GM18868 (cell line): ENCODE results near the gene TMEM38B.

Experiments used
- ATAC-seq: cut with Tn5 transposase; IDR thresholded peaks from one replicate; pipeline ENCODE4 v1.9.1; 2021; ENCODE audit warnings: mild to moderate bottlenecking, moderate library complexity; ENCODE audit not compliant: unreplicated experiment

Gene TMEM38B

GRCh38 chr9:105694190-105694847 lies at the start of gene TMEM38B:
TSS of gene TMEM38B (plus strand) at chr9:105694541. CDS start at chr9:105694661, 120 bp downstream.
- ATAC-seq, result peak; percentile 73

GRCh38 chr9:105646879-105647594 lies 47.3 kb upstream of the TMEM38B start:
- ATAC-seq, result no peak

GRCh38 chr9:105647595-105648349 lies 46.6 kb upstream of the TMEM38B start:
- no peak for ATAC-seq

- ATAC-seq, result no peak
Measured at GRCh38 chr9:105651806-105652205, 42.5 kb upstream of the TMEM38B start.

- peak; percentile 76 for ATAC-seq
Measured at GRCh38 chr9:105656131-105656921, 38.0 kb upstream of the TMEM38B start.

- ATAC-seq, result no peak
Measured at GRCh38 chr9:105658351-105658750, 36.0 kb upstream of the TMEM38B start.

GRCh38 chr9:105661011-105661410 lies 33.3 kb upstream of the TMEM38B start:
- no peak for ATAC-seq

- peak; percentile 91 for ATAC-seq
Measured at GRCh38 chr9:105662184-105663104, 31.9 kb upstream of the TMEM38B start, which contains the start of gene TAL2. TSS of gene TAL2 (plus strand) at chr9:105662457. CDS start at chr9:105662497, 40 bp downstream.

- ATAC-seq, result no peak
Measured at GRCh38 chr9:105663914-105664313, 30.4 kb upstream of the TMEM38B start.

- ATAC-seq, result no peak
Measured at GRCh38 chr9:105667867-105668266, 26.5 kb upstream of the TMEM38B start.

GRCh38 chr9:105670315-105670714 lies 24.0 kb upstream of the TMEM38B start:
- ATAC-seq, result no peak

- ATAC-seq, result no peak
Measured at GRCh38 chr9:105670775-105671174, 23.6 kb upstream of the TMEM38B start.

GRCh38 chr9:105672711-105673234 lies 21.6 kb upstream of the TMEM38B start:
- peak; percentile 56 for ATAC-seq

GRCh38 chr9:105673850-105674387 lies 20.4 kb upstream of the TMEM38B start:
- no peak for ATAC-seq

GRCh38 chr9:105676351-105676923 lies 17.9 kb upstream of the TMEM38B start:
- ATAC-seq, result no peak

- ATAC-seq, result no peak
Measured at GRCh38 chr9:105678163-105678562, 16.2 kb upstream of the TMEM38B start.

- ATAC-seq, result no peak
Measured at GRCh38 chr9:105678781-105679180, 15.6 kb upstream of the TMEM38B start.

GRCh38 chr9:105679257-105680022 lies 14.9 kb upstream of the TMEM38B start:
- no peak for ATAC-seq
